ENCODE measurements around the gene PROK1.

PROK1 gene

GRCh38 chr1:110488867-110489266 lies 37.9 kb downstream of the PROK1 start:
- Histone ChIP-seq H3K9me3 (ENCODE audit: severe bottlenecking) (no peaks in the 10 kb centered on the region), H3K27ac (no peak overlapping the region), H3K4me3 (ENCODE audit: low read depth, low read length) (no peak overlapping the region), H3K27me3 (ENCODE audit: insufficient read depth, low read depth, severe bottlenecking) (no peaks in the 10 kb centered on the region), H3K36me3 (no peaks in the 10 kb centered on the region)
- no peak for DNase-seq
- TF ChIP-seq CTCF (IDR thresholded peaks at IDR 0.05; ENCODE audit: low read depth, low read length): no peak

- Histone ChIP-seq H3K27ac (no peak overlapping the region), H3K27me3 (ENCODE audit: insufficient read depth, low read depth, severe bottlenecking) (no peaks in the 10 kb centered on the region), H3K9me3 (ENCODE audit: severe bottlenecking) (no peaks in the 10 kb centered on the region), H3K36me3 (no peaks in the 10 kb centered on the region), H3K4me3 (ENCODE audit: low read depth, low read length) (no peak overlapping the region)
- no peak for DNase-seq
- TF ChIP-seq CTCF (IDR thresholded peaks at IDR 0.05; ENCODE audit: low read depth, low read length): no peak
These were observed 38.5 kb downstream of the PROK1 start for GRCh38 chr1:110489406-110489805.

- Histone ChIP-seq H3K9me3 (ENCODE audit: severe bottlenecking) (no peaks in the 10 kb centered on the region), H3K27me3 (ENCODE audit: insufficient read depth, low read depth, severe bottlenecking) (no peaks in the 10 kb centered on the region), H3K4me3 (ENCODE audit: low read depth, low read length) (no peak overlapping the region), H3K36me3 (no peaks in the 10 kb centered on the region), H3K27ac (no peak overlapping the region)
- TF ChIP-seq CTCF (IDR thresholded peaks at IDR 0.05; ENCODE audit: low read depth, low read length): no peak
- no peak for DNase-seq
These were observed 39.1 kb downstream of the PROK1 start for GRCh38 chr1:110489973-110490542.

- no peaks in the 10 kb centered on the region for H3K9me3 ChIP-seq (ENCODE audit: severe bottlenecking)
- no peak overlapping the region for H3K27ac ChIP-seq
- TF ChIP-seq CTCF (IDR thresholded peaks at IDR 0.05; ENCODE audit: low read depth, low read length): no peak
- H3K36me3 ChIP-seq: no peaks in the 10 kb centered on the region
- no peak for DNase-seq
- H3K4me3 ChIP-seq (ENCODE audit: low read depth, low read length): no peak overlapping the region
- no peaks in the 10 kb centered on the region for H3K27me3 ChIP-seq (ENCODE audit: insufficient read depth, low read depth, severe bottlenecking)
These were observed 40.0 kb downstream of the PROK1 start for GRCh38 chr1:110490791-110491451.

- DNase-seq: no peak
- Histone ChIP-seq H3K9me3 (ENCODE audit: severe bottlenecking) (no peaks in the 10 kb centered on the region), H3K36me3 (no peaks in the 10 kb centered on the region), H3K27ac (no peak overlapping the region), H3K27me3 (ENCODE audit: insufficient read depth, low read depth, severe bottlenecking) (no peaks in the 10 kb centered on the region), H3K4me3 (ENCODE audit: low read depth, low read length) (no peak overlapping the region)
- no peak for TF ChIP-seq CTCF (IDR thresholded peaks at IDR 0.05; ENCODE audit: low read depth, low read length)
These were observed 41.6 kb downstream of the PROK1 start for GRCh38 chr1:110492573-110492972.

Measured in WERI-Rb-1 (cell line).